ENCODE measurements around the gene ZBTB12. TPM values are rescaled to one million over a fixed set of nuclear protein-coding genes. Genes with fewer than 3 reads are reported as not detected.

The ZBTB12 gene
- total and polyA plus RNA-seq, 10 of the 15 experiments (the other 5 are each of a cell fraction or from before 2014, with no cell fraction given), result 0.81 to 4.5 (median 1.7) TPM; not detected in 4

DNA sequence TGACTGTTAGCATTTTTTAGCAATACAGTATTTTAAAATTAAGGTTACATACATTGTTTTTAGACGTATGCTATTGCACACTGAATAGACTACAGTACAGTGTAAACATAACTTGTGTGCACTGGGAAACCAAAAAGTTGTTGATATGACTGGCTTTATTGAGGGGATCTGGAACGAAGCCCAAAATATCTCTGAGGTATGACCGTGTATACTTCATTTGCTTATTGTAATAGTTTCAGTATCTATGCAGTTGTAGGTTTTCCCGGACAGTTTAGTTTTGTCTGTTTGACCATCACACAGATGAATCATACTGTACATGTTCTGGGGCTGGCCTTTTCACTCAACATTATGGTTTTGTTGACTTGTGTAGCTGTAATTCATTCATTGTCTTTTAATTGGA lies 6.9 kb upstream of the ZBTB12 start (continued):
- TF ChIP-seq SIX5 (IDR thresholded peaks at IDR 0.05; ENCODE audit: low read depth, low read length, severe bottlenecking), result no peak
- no peak for TF ChIP-seq USF1 (IDR thresholded peaks at IDR 0.05; ENCODE audit: borderline replicate concordance, extremely low read length, insufficient read depth, low read depth, low read length)
- peak; percentile 86 for TF ChIP-seq RUNX3 (IDR thresholded peaks at IDR 0.05; ENCODE audit: low read length)
- TF ChIP-seq TCF12 (IDR thresholded peaks at IDR 0.05; ENCODE audit: low read depth, low read length), result no peak
- TF ChIP-seq YBX1 (IDR thresholded peaks at IDR 0.05), result no peak
- no peak for TF ChIP-seq POLR2AphosphoS2 (IDR thresholded peaks at IDR 0.05; ENCODE audit: low read depth, low read length)
- no peak for TF ChIP-seq ZNF384 (IDR thresholded peaks at IDR 0.05; ENCODE audit: borderline replicate concordance, low read depth, low read length)
- TF ChIP-seq POLR2A (IDR thresholded peaks at IDR 0.05; ENCODE audit: low read depth, low read length), result no peak
- TF ChIP-seq NRF1 (conservative IDR thresholded peaks at IDR 0.05; ENCODE audit: low read depth, low read length), result no peak
- TF ChIP-seq GABPA (IDR thresholded peaks at IDR 0.05; ENCODE audit: low read depth), result no peak
- TF ChIP-seq PML (IDR thresholded peaks at IDR 0.05; ENCODE audit: low read length), result no peak
- no peak for TF ChIP-seq STAT1 (conservative IDR thresholded peaks at IDR 0.05)
- TF ChIP-seq, protein P1, sequence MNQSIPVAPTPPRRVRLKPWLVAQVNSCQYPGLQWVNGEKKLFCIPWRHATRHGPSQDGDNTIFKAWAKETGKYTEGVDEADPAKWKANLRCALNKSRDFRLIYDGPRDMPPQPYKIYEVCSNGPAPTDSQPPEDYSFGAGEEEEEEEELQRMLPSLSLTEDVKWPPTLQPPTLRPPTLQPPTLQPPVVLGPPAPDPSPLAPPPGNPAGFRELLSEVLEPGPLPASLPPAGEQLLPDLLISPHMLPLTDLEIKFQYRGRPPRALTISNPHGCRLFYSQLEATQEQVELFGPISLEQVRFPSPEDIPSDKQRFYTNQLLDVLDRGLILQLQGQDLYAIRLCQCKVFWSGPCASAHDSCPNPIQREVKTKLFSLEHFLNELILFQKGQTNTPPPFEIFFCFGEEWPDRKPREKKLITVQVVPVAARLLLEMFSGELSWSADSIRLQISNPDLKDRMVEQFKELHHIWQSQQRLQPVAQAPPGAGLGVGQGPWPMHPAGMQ (IDR thresholded peaks at IDR 0.05; ENCODE audit: borderline replicate concordance), result no peak
- TF ChIP-seq CTCF (IDR thresholded peaks at IDR 0.05 in 2 of 3, conservative IDR thresholded peaks at IDR 0.05 in 1 of 3; ENCODE audit: control insufficient read depth in 2 of 3, extremely low read depth in 1 of 3, insufficient read depth in 1 of 3, low read depth in 3 of 3, low read length in 3 of 3), result no peak
- TF ChIP-seq NR2F1 (conservative IDR thresholded peaks at IDR 0.05), result no peak; the same call in 1 of the 2 replicates
- TF ChIP-seq ZZZ3 (IDR thresholded peaks at IDR 0.05; ENCODE audit: control insufficient read depth, insufficient read length, low read depth), result no peak
- TF ChIP-seq SMAD5 (IDR thresholded peaks at IDR 0.05; ENCODE audit: low read depth), result no peak
- TF ChIP-seq ATF2 (IDR thresholded peaks at IDR 0.05; ENCODE audit: low read length), result peak; percentile 82
- TF ChIP-seq E2F8 (IDR thresholded peaks at IDR 0.05; ENCODE audit: low read depth, partially characterized antibody), result no peak
- no peak for TF ChIP-seq SUPT20H (IDR thresholded peaks at IDR 0.05; ENCODE audit: borderline replicate concordance, control insufficient read depth, low read depth, low read length)
- peak; percentile 68 for TF ChIP-seq NFIC (IDR thresholded peaks at IDR 0.05; ENCODE audit: low read depth, low read length)
- no peak for TF ChIP-seq BACH1 (IDR thresholded peaks at IDR 0.05; ENCODE audit: borderline replicate concordance)
- no peak for TF ChIP-seq STAT3 (IDR thresholded peaks at IDR 0.05; ENCODE audit: low read depth, low read length)
- TF ChIP-seq TCF3 (IDR thresholded peaks at IDR 0.05; ENCODE audit: borderline replicate concordance, insufficient read depth, low read depth, low read length), result no peak
- TF ChIP-seq NR2C2 (IDR thresholded peaks at IDR 0.05; ENCODE audit: borderline replicate concordance, control insufficient read depth, insufficient read length, low read depth), result no peak

Data from GM12878 (cell line).